Mucosa of gallbladder (tissue), 1 donor: ENCODE measurements around the gene TARBP2. TPM values are rescaled to one million over a fixed set of nuclear protein-coding genes. Genes with fewer than 3 reads are reported as not detected.
"Not testable (repeated sequence)": the region's sequence is repeated elsewhere in the genome, so short reads cannot be mapped to it uniquely, and the experiment has no call there.

ENCODE experiments used
- DNase-seq: peaks from one replicate; pipeline ENCODE4 v3.0.0-alpha.2; 2020; ENCODE audit warnings: low spot score
- total RNA-seq: library from RNA; stranded (reverse); gene quantifications from one replicate; pipeline ENCODE4 v1.2.1, GENCODE V29; 2021
- donor health status: DM: no; HTN: no; CAD: no.

The TARBP2 gene
- total RNA-seq, 1 donor from 2014 or later, result 33.3 TPM

GRCh38 chr12:53513712-53514410 lies 12.8 kb downstream of the TARBP2 start:
- DNase-seq, result no peak

- no peak for DNase-seq
Measured at GRCh38 chr12:53514628-53515290, 13.7 kb downstream of the TARBP2 start.

- DNase-seq, result no peak
Measured at GRCh38 chr12:53515291-53515680, 14.2 kb downstream of the TARBP2 start.

- no peak for DNase-seq
Measured at GRCh38 chr12:53516758-53517455, 15.8 kb downstream of the TARBP2 start.

GRCh38 chr12:53518381-53518780 lies 17.3 kb downstream of the TARBP2 start:
- no peak for DNase-seq

GRCh38 chr12:53523131-53523530 lies 22.0 kb downstream of the TARBP2 start:
- no peak for DNase-seq

- DNase-seq, result no peak
Measured at GRCh38 chr12:53524476-53524875, 23.4 kb downstream of the TARBP2 start.

GRCh38 chr12:53530061-53530460 lies 29.0 kb downstream of the TARBP2 start:
- DNase-seq, result no peak

- no peak for DNase-seq
Measured at GRCh38 chr12:53530920-53531319, 29.8 kb downstream of the TARBP2 start.

- DNase-seq, result no peak
Measured at GRCh38 chr12:53532021-53532420, 30.9 kb downstream of the TARBP2 start.

GRCh38 chr12:53532524-53533445 lies 31.7 kb downstream of the TARBP2 start:
- no peak for DNase-seq

- DNase-seq, result no peak
Measured at GRCh38 chr12:53533471-53533870, 32.4 kb downstream of the TARBP2 start.

GRCh38 chr12:53536962-53537361 lies 35.9 kb downstream of the TARBP2 start:
- no peak for DNase-seq

- DNase-seq, result peak; percentile 42
Measured at GRCh38 chr12:53538209-53538689, 37.2 kb downstream of the TARBP2 start.

GRCh38 chr12:53539526-53539925 lies 38.4 kb downstream of the TARBP2 start:
- DNase-seq, result no peak

- DNase-seq, result peak; percentile 57
Measured at GRCh38 chr12:53543539-53543938, 42.5 kb downstream of the TARBP2 start.

GRCh38 chr12:53548354-53548753 lies 47.3 kb downstream of the TARBP2 start:
- not testable (repeated sequence) for DNase-seq

- DNase-seq, result not testable (repeated sequence)
Measured at GRCh38 chr12:53550131-53550530, 49.0 kb downstream of the TARBP2 start.

GRCh38 chr12:53550595-53550994 lies 49.5 kb downstream of the TARBP2 start:
- DNase-seq, result no peak

- no peak for DNase-seq
Measured at GRCh38 chr12:53551889-53552291, 50.8 kb downstream of the TARBP2 start.
